Mesendoderm (in vitro differentiated cells): Measurements from ENCODE around the gene KY.

ENCODE experiments used
- DNase-seq: peaks from one replicate; pipeline ENCODE4 v3.0.0; 2013
- H2AK5ac ChIP-seq: 2 replicates; pipeline ENCODE4 v1.6.1; 2013; ENCODE audit warnings: low read length, inconsistent platforms
- H2BK120ac ChIP-seq: 2 replicates; pipeline ENCODE4 v1.6.1; 2013; ENCODE audit warnings: low read depth, mild to moderate bottlenecking, low read length, moderate library complexity, mixed read lengths
- H2BK15ac ChIP-seq: replicated peaks from 2 replicates; pipeline ENCODE4 v1.6.1; 2013; ENCODE audit warnings: low read depth, mild to moderate bottlenecking, moderate library complexity
- H2BK5ac ChIP-seq: 2 replicates; pipeline ENCODE4 v1.6.1; 2013; ENCODE audit warnings: low read length, inconsistent platforms
- H3K18ac ChIP-seq: 2 replicates; pipeline ENCODE4 v1.6.1; 2013; ENCODE audit warnings: mild to moderate bottlenecking, low read length, mixed read lengths
- H3K23ac ChIP-seq: one replicate; pipeline ENCODE4 v1.6.1; 2013; ENCODE audit warnings: low read length
- H3K27ac ChIP-seq: 2 replicates; pipeline ENCODE4 v1.5.1; 2013; ENCODE audit warnings: low read depth, mild to moderate bottlenecking, inconsistent platforms, low read length, moderate library complexity
- H3K27me3 ChIP-seq: 2 replicates; pipeline ENCODE4 v1.6.1; 2013; ENCODE audit warnings: low read length, control low read depth, mild to moderate bottlenecking, inconsistent platforms; ENCODE audit not compliant: insufficient read depth, poor library complexity
- H3K36me3 ChIP-seq: 2 replicates; pipeline ENCODE4 v1.6.1; 2013; ENCODE audit warnings: low read length, inconsistent platforms; ENCODE audit not compliant: control insufficient read depth, insufficient read depth
- H3K4ac ChIP-seq: one replicate; pipeline ENCODE4 v1.6.1; 2013; ENCODE audit warnings: low read depth, mild to moderate bottlenecking, low read length, moderate library complexity
- H3K4me1 ChIP-seq: 2 replicates; pipeline ENCODE4 v1.6.1; 2013; ENCODE audit warnings: low read depth, low read length, inconsistent platforms; ENCODE audit not compliant: control insufficient read depth
- H3K4me2 ChIP-seq: 2 replicates; pipeline ENCODE4 v1.6.1; 2013; ENCODE audit warnings: low read length
- H3K4me3 ChIP-seq: 2 replicates; pipeline ENCODE4 v1.5.1; 2013; ENCODE audit warnings: mild to moderate bottlenecking, low read length
- H3K56ac ChIP-seq: one replicate; pipeline ENCODE4 v1.6.1; 2013; ENCODE audit warnings: low read length
- H3K79me1 ChIP-seq: 2 replicates; pipeline ENCODE4 v1.6.1; 2013; ENCODE audit warnings: low read length, inconsistent platforms
- H3K79me2 ChIP-seq: 2 replicates; pipeline ENCODE4 v1.6.1; 2013; ENCODE audit warnings: mild to moderate bottlenecking, low read length; ENCODE audit not compliant: control insufficient read depth, insufficient read depth
- H3K9ac ChIP-seq: 2 replicates; pipeline ENCODE4 v1.6.1; 2013; ENCODE audit warnings: low read length, inconsistent platforms
- H4K5ac ChIP-seq: one replicate; pipeline ENCODE4 v1.6.1; 2013; ENCODE audit warnings: low read length
- H4K8ac ChIP-seq: one replicate; pipeline ENCODE4 v1.6.1; 2013; ENCODE audit warnings: low read depth, mild to moderate bottlenecking, control low read depth, low read length, moderate library complexity
- WGBS: extraction: QIAGEN DNeasy Blood & Tissue Kit; methylation state at CpG from one replicate; pipeline ENCODE4 v1.1.7; 2013; ENCODE audit warnings: low lambda C conversion rate, missing lambda C conversion rate; ENCODE audit not compliant: insufficient coverage; ENCODE audit errors: extremely low coverage; 5-methylcytosine and 5-hydroxymethylcytosine counted together

The KY gene

GRCh38 chr3:134666466-134666865, 15.6 kb upstream of the KY start:
- H3K4me1 ChIP-seq = no peaks in the 10 kb centered on the region
- no peak overlapping the region for H4K8ac ChIP-seq
- no peak overlapping the region for H3K9ac ChIP-seq
- no peak for DNase-seq
- no peak overlapping the region for H2BK120ac ChIP-seq
- H3K4ac ChIP-seq = no peak overlapping the region
- H2BK5ac ChIP-seq = no peak overlapping the region
- no peaks in the 10 kb centered on the region for H3K36me3 ChIP-seq
- no peaks in the 10 kb centered on the region for H3K79me2 ChIP-seq
- no CpG with 5 or more reads among the region's 4 CpGs for WGBS
- no peaks in the 10 kb centered on the region for H3K27me3 ChIP-seq
- no peak overlapping the region for H3K4me2 ChIP-seq
- no peak overlapping the region for H3K27ac ChIP-seq
- H3K18ac ChIP-seq = no peak overlapping the region
- no peak overlapping the region for H2AK5ac ChIP-seq
- H3K56ac ChIP-seq = no peak overlapping the region
- H2BK15ac ChIP-seq = no peak overlapping the region
- H3K4me3 ChIP-seq = no peak overlapping the region
- no peak overlapping the region for H4K5ac ChIP-seq
- H3K79me1 ChIP-seq = no peaks in the 10 kb centered on the region
- no peak overlapping the region for H3K23ac ChIP-seq

DNA sequence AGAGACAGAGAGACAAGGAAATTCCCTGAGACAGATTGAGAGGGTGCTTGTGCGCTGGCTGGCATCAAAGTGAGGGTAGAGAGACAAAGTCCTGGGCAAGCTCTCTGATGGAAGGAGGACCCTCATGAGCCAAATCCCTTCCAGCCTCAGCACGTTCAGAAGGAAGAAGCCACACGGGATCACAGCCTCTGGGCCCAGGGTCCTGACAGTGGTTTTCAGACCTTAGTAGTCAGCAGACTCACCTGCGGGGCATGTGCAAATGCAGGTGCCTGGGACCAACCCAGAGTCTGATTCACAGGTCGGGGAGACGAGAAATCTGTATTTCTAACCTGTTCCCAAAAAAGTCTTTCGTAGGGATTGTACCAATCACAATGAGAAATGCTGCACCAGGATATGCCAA, 15.2 kb upstream of the KY start:
- Histone ChIP-seq H2BK120ac (no peak overlapping the region), H3K23ac (no peak overlapping the region), H4K8ac (no peak overlapping the region), H3K9ac (no peak overlapping the region), H3K4ac (no peak overlapping the region), H3K4me1 (no peaks in the 10 kb centered on the region), H3K79me2 (no peaks in the 10 kb centered on the region), H3K56ac (no peak overlapping the region), H3K36me3 (no peaks in the 10 kb centered on the region), H3K18ac (no peak overlapping the region), H4K5ac (no peak overlapping the region), H3K27ac (no peak overlapping the region), H3K4me3 (no peak overlapping the region), H3K4me2 (no peak overlapping the region), H2BK5ac (no peak overlapping the region), H2AK5ac (no peak overlapping the region), H2BK15ac (no peak overlapping the region), H3K79me1 (no peaks in the 10 kb centered on the region), H3K27me3 (no peaks in the 10 kb centered on the region)
- DNase-seq = no peak
- no CpG with 5 or more reads among the region's 7 CpGs for WGBS

DNA sequence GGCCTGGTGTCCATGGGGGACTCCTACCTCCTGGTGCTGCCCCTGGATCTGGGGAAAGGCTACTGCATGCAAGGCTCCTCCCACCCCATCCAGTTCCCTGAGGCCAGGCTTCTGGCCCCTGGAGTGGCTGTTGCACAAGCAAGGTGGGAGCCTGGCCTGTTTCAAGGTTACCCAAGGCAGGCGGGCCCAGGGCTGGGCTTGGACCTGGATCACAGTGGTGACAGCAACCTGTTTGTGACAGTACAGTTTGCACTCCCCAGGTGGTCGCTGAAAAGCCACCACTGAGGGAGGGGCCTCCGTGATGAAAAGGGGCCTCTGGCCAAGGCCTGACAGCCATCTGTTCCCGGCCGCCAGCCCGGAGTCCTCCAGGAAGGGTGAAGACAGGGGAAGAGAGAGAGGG, 14.4 kb upstream of the KY start:
- no peaks in the 10 kb centered on the region for H3K4me1 ChIP-seq
- no peaks in the 10 kb centered on the region for H3K79me1 ChIP-seq
- H3K36me3 ChIP-seq = no peaks in the 10 kb centered on the region
- H3K4ac ChIP-seq = no peak overlapping the region
- H3K4me3 ChIP-seq = no peak overlapping the region
- no peak overlapping the region for H2BK5ac ChIP-seq
- H3K27me3 ChIP-seq = no peaks in the 10 kb centered on the region
- no peak overlapping the region for H2BK15ac ChIP-seq
- no CpG with 5 or more reads among the region's 6 CpGs for WGBS
- H3K9ac ChIP-seq = no peak overlapping the region
- H3K23ac ChIP-seq = no peak overlapping the region
- no peaks in the 10 kb centered on the region for H3K79me2 ChIP-seq
- no peak overlapping the region for H2AK5ac ChIP-seq
- H2BK120ac ChIP-seq = no peak overlapping the region
- H3K27ac ChIP-seq = no peak overlapping the region
- H3K56ac ChIP-seq = no peak overlapping the region
- no peak for DNase-seq
- H4K5ac ChIP-seq = no peak overlapping the region
- no peak overlapping the region for H3K18ac ChIP-seq
- H4K8ac ChIP-seq = no peak overlapping the region
- no peak overlapping the region for H3K4me2 ChIP-seq

DNA sequence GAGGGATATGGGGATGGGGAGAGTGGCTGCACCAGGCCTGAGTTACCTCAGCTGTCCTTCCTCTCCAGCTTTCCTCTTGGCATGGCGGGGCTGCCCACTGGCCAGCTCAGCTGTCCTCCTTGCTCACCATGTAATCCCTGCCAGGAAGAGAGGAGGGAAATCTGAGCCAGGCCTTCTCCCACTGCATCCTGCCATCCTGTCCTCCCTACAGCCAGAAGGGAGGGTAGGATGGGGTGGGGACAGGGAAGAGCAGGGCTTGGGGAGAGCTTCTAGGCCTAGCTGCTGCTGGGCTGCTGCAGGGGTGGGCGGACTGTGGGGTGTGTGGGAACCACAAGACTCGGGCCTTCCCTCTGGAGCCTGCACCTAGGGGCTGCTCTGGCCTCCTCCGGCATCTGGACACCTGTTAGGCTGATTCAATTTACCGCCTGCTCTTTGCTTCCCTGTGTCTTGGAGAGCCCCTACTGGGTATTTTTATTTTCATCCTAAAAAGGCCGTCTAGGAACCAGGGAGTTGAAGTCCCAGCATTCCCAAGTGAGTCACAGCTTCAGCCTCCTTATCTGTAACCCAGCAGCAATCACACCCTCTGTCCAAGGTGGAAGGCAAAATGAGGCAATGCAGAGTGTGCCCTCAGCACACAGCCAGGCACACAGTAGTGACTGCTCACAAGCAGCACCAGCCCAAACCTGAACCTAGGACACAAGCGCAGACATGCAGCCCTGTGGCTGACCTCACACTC, 13.1 kb upstream of the KY start:
- no peak overlapping the region for H2AK5ac ChIP-seq
- H3K23ac ChIP-seq = no peak overlapping the region
- H2BK120ac ChIP-seq = no peak overlapping the region
- no peak overlapping the region for H4K5ac ChIP-seq
- no peak overlapping the region for H4K8ac ChIP-seq
- no peaks in the 10 kb centered on the region for H3K4me1 ChIP-seq
- no peak overlapping the region for H3K4me3 ChIP-seq
- H3K27ac ChIP-seq = no peak overlapping the region
- H3K4me2 ChIP-seq = no peak overlapping the region
- H3K27me3 ChIP-seq = no peaks in the 10 kb centered on the region
- no peaks in the 10 kb centered on the region for H3K36me3 ChIP-seq
- H3K18ac ChIP-seq = no peak overlapping the region
- no peaks in the 10 kb centered on the region for H3K79me2 ChIP-seq
- no CpG with 5 or more reads among the region's 7 CpGs for WGBS
- H3K4ac ChIP-seq = no peak overlapping the region
- DNase-seq = peak; percentile 71
- H3K79me1 ChIP-seq = no peaks in the 10 kb centered on the region
- H3K56ac ChIP-seq = no peak overlapping the region
- no peak overlapping the region for H2BK5ac ChIP-seq
- H2BK15ac ChIP-seq = no peak overlapping the region
- H3K9ac ChIP-seq = no peak overlapping the region

GRCh38 chr3:134660046-134660441, 9.2 kb upstream of the KY start:
- no peak overlapping the region for H2BK120ac ChIP-seq
- no CpG with 5 or more reads among the region's 5 CpGs for WGBS
- H3K27me3 ChIP-seq = no peaks in the 10 kb centered on the region
- H2BK15ac ChIP-seq = no peak overlapping the region
- no peak overlapping the region for H3K9ac ChIP-seq
- no peak overlapping the region for H2BK5ac ChIP-seq
- no peaks in the 10 kb centered on the region for H3K36me3 ChIP-seq
- H3K27ac ChIP-seq = no peak overlapping the region
- H3K4ac ChIP-seq = no peak overlapping the region
- no peak overlapping the region for H4K8ac ChIP-seq
- no peak overlapping the region for H2AK5ac ChIP-seq
- no peaks in the 10 kb centered on the region for H3K4me1 ChIP-seq
- no peaks in the 10 kb centered on the region for H3K79me1 ChIP-seq
- no peak overlapping the region for H4K5ac ChIP-seq
- H3K4me2 ChIP-seq = no peak overlapping the region
- DNase-seq = no peak
- no peaks in the 10 kb centered on the region for H3K79me2 ChIP-seq
- no peak overlapping the region for H3K56ac ChIP-seq
- H3K23ac ChIP-seq = no peak overlapping the region
- no peak overlapping the region for H3K18ac ChIP-seq
- H3K4me3 ChIP-seq = no peak overlapping the region
